ENCODE results near the gene FBXO2.

Gene FBXO2

GRCh38 chr1:11617314-11617713 lies 36.9 kb downstream of the FBXO2 start:
- TF ChIP-seq EP300 (IDR thresholded peaks at IDR 0.05; ENCODE audit: borderline replicate concordance) (no peak), TCF12 (IDR thresholded peaks at IDR 0.05; ENCODE audit: low read depth) (no peak), NFIC (IDR thresholded peaks at IDR 0.05) (no peak), FOXM1 (IDR thresholded peaks at IDR 0.05; ENCODE audit: borderline replicate concordance, low read depth) (no peak), CEBPB (IDR thresholded peaks at IDR 0.05) (no peak), ZBTB7A (IDR thresholded peaks at IDR 0.05; ENCODE audit: low read depth) (no peak), USF1 (IDR thresholded peaks at IDR 0.05) (no peak), TEAD4 (IDR thresholded peaks at IDR 0.05) (no peak), EGR1 (IDR thresholded peaks at IDR 0.05) (no peak), CREB1 (IDR thresholded peaks at IDR 0.05; ENCODE audit: low read depth) (no peak), TAF1 (IDR thresholded peaks at IDR 0.05; ENCODE audit: low read depth) (no peak), REST (IDR thresholded peaks at IDR 0.05; ENCODE audit: low read depth) (no peak), YY1 (IDR thresholded peaks at IDR 0.05; ENCODE audit: low read depth) (no peak), RAD21 (IDR thresholded peaks at IDR 0.05; ENCODE audit: low read depth) (no peak), MAX (IDR thresholded peaks at IDR 0.05) (no peak)

- no peak for TF ChIP-seq MAX (IDR thresholded peaks at IDR 0.05)
- no peak for TF ChIP-seq RAD21 (IDR thresholded peaks at IDR 0.05; ENCODE audit: low read depth)
- no peak for TF ChIP-seq FOXM1 (IDR thresholded peaks at IDR 0.05; ENCODE audit: borderline replicate concordance, low read depth)
- no peak for TF ChIP-seq USF1 (IDR thresholded peaks at IDR 0.05)
- TF ChIP-seq TAF1 (IDR thresholded peaks at IDR 0.05; ENCODE audit: low read depth): no peak
- TF ChIP-seq CREB1 (IDR thresholded peaks at IDR 0.05; ENCODE audit: low read depth): no peak
- TF ChIP-seq ZBTB7A (IDR thresholded peaks at IDR 0.05; ENCODE audit: low read depth): no peak
- TF ChIP-seq EP300 (IDR thresholded peaks at IDR 0.05; ENCODE audit: borderline replicate concordance): no peak
- no peak for TF ChIP-seq YY1 (IDR thresholded peaks at IDR 0.05; ENCODE audit: low read depth)
- no peak for TF ChIP-seq REST (IDR thresholded peaks at IDR 0.05; ENCODE audit: low read depth)
- TF ChIP-seq TEAD4 (IDR thresholded peaks at IDR 0.05): no peak
- no peak for TF ChIP-seq CEBPB (IDR thresholded peaks at IDR 0.05)
- no peak for TF ChIP-seq EGR1 (IDR thresholded peaks at IDR 0.05)
- no peak for TF ChIP-seq NFIC (IDR thresholded peaks at IDR 0.05)
- TF ChIP-seq TCF12 (IDR thresholded peaks at IDR 0.05; ENCODE audit: low read depth): no peak
These were observed 37.5 kb downstream of the FBXO2 start for GRCh38 chr1:11616766-11617165.

GRCh38 chr1:11615090-11615489 lies 39.1 kb downstream of the FBXO2 start:
- no peak for TF ChIP-seq TEAD4 (IDR thresholded peaks at IDR 0.05)
- no peak for TF ChIP-seq TCF12 (IDR thresholded peaks at IDR 0.05; ENCODE audit: low read depth)
- TF ChIP-seq CEBPB (IDR thresholded peaks at IDR 0.05): no peak
- TF ChIP-seq CREB1 (IDR thresholded peaks at IDR 0.05; ENCODE audit: low read depth): no peak
- no peak for TF ChIP-seq YY1 (IDR thresholded peaks at IDR 0.05; ENCODE audit: low read depth)
- TF ChIP-seq MAX (IDR thresholded peaks at IDR 0.05): no peak

- TF ChIP-seq YY1 (IDR thresholded peaks at IDR 0.05; ENCODE audit: low read depth) (no peak), USF1 (IDR thresholded peaks at IDR 0.05) (no peak), ZBTB7A (IDR thresholded peaks at IDR 0.05; ENCODE audit: low read depth) (no peak), EP300 (IDR thresholded peaks at IDR 0.05; ENCODE audit: borderline replicate concordance) (no peak), EGR1 (IDR thresholded peaks at IDR 0.05) (no peak), TEAD4 (IDR thresholded peaks at IDR 0.05) (no peak), TCF12 (IDR thresholded peaks at IDR 0.05; ENCODE audit: low read depth) (no peak), CEBPB (IDR thresholded peaks at IDR 0.05) (no peak), NFIC (IDR thresholded peaks at IDR 0.05) (no peak), TAF1 (IDR thresholded peaks at IDR 0.05; ENCODE audit: low read depth) (no peak), REST (IDR thresholded peaks at IDR 0.05; ENCODE audit: low read depth) (no peak), FOXM1 (IDR thresholded peaks at IDR 0.05; ENCODE audit: borderline replicate concordance, low read depth) (no peak), CREB1 (IDR thresholded peaks at IDR 0.05; ENCODE audit: low read depth) (no peak), MAX (IDR thresholded peaks at IDR 0.05) (no peak)
These were observed 40.9 kb downstream of the FBXO2 start for GRCh38 chr1:11613347-11613746.
